ENCODE data around the gene TMEM203.

- no peak for TF ChIP-seq POLR2A (IDR thresholded peaks at IDR 0.05)
- TF ChIP-seq, protein P1, sequence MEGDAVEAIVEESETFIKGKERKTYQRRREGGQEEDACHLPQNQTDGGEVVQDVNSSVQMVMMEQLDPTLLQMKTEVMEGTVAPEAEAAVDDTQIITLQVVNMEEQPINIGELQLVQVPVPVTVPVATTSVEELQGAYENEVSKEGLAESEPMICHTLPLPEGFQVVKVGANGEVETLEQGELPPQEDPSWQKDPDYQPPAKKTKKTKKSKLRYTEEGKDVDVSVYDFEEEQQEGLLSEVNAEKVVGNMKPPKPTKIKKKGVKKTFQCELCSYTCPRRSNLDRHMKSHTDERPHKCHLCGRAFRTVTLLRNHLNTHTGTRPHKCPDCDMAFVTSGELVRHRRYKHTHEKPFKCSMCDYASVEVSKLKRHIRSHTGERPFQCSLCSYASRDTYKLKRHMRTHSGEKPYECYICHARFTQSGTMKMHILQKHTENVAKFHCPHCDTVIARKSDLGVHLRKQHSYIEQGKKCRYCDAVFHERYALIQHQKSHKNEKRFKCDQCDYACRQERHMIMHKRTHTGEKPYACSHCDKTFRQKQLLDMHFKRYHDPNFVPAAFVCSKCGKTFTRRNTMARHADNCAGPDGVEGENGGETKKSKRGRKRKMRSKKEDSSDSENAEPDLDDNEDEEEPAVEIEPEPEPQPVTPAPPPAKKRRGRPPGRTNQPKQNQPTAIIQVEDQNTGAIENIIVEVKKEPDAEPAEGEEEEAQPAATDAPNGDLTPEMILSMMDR (IDR thresholded peaks at IDR 0.05), result no peak
Observed at GRCh38 chr9:137185921-137186320, 19.5 kb downstream of the TMEM203 start.
